Activated naive CD4-positive, alpha-beta T cell treated with Interleukin-2 at 50 U/mL for 16 hours (primary cell): ENCODE data around the gene ACTR1A.

Experiments
- DNase-seq: peaks from one replicate; pipeline ENCODE4 v3.0.0-alpha.2; 2020

Gene ACTR1A

DNA sequence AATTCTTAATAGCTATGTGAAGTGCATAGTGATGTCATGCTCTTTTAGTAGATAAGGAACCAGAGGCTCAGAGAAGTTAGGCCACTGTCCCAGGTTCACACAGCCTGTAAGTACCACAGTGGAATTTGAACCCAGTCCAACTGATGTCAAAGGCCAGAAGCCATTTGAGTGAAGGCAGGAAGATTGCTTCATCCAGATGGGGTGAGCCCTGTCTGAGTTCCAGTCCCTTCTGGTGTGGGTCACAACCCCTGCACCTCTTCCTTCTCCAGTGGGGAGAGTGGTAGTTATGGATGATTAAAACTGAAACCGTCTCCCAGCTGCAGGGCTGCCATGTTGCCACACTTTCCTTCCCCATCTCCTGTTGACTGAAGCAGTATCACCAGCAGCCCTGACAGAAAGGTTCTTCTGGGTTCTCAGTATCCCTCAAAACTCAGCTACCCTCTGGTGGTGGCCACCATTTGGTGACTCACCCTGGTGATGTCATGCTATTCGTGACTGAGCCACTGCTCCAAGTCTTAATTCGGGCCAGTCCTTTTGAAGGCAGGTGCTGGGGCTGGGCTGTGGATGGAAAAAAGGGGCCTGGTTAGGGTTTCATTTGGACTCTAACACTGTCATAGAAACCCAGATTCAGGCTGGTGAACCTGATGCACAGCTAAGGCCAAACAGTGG, 49.7 kb downstream of the ACTR1A start:
- peak; percentile 75 for DNase-seq

DNA sequence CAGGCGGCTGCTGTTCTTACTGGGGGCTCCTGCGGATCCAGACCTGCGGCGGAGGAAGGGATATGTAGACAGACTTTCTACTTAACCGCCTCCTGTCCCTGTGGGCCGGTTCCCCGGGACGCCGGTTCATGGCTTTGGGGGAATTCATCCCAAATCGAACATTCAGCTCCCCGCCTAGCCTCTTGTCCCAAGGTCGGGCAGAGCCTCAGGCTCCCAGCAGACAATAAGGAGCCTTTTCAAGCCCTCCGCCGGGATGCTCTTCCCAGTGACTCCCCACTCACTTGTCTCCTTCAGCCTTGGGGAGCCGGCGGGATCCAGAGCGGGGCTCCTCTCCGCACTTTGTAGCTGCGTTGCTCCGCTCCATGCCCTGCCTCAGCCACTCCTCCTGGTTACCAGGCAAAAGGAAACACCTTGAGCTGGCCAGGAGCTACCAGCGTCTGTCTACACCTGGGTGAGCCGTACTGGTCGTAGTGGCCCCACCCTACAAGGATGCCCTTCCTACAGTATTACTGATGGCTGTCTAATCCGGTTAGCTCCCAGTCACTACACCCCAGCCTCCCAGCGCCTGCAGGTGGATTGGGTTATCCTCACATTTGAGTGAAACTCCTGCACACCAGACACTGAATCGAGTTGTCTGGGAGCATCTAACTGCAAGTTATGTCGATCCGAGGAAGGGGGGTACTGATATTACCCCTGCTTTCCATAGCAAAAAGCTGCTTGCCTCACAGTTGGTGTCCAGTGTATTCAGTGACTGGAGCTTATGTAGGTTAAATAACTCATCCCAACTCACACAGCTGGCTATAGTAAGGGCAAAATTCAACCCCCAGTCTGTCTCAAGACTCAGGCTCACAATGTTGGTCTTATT, 51.2 kb downstream of the ACTR1A start, which contains the start of gene C10orf95:
C10orf95 (minus strand) TSS at position 439 of the 865 bp plus-strand sequence. CDS start 450 bp downstream, outside the sequence.
- no peak for DNase-seq

DNA sequence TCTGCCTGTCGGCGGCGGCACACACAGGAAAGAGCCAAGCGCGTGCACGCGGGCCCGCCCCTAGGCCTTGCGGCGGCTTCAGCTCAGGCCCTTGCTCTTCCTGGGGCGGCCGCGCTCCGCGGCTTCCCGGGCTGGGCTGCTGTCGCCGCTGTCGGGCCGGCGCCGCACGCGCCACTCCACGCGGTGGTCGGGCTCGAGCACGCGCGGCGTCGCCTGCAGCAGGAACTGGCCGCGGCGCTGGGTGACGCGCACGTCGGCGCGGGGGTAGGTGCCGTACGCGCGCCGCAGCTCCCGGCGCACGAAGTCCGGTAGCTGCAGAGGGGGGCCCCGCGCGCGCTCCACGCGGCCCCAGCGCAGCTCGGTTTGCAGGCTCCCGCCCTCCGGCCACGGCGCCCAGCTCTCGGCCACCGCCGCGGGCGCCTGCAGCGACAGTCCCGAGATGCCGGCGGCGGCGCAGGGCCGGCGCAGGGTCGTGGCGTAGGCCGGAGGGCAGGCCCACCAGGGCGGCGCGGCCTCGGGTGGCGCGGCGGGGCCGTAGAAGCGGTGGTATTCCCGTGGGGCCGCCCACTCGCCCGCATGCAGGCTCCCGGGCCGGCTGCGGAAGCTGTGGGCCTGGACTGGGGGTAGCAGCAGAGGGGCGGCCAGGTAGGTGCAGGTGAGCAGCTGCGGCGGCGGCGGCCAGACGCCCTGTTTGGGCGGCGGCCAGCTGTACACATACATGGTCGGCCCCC, 52.0 kb downstream of the ACTR1A start:
- DNase-seq = peak; percentile 85

DNA sequence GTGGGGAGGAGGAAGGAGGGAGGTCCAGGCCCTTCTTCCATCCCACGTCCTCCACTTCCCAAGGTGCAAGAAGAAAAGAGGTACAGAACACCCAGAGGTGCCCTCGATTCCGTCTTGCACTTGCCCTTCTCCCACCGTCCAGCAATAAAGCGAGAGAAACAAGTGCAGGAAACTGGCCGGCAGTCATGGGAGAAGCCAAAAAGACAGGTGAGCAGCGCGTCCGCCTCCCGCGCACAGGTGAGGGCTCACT, 52.5 kb downstream of the ACTR1A start:
- no peak for DNase-seq

DNA sequence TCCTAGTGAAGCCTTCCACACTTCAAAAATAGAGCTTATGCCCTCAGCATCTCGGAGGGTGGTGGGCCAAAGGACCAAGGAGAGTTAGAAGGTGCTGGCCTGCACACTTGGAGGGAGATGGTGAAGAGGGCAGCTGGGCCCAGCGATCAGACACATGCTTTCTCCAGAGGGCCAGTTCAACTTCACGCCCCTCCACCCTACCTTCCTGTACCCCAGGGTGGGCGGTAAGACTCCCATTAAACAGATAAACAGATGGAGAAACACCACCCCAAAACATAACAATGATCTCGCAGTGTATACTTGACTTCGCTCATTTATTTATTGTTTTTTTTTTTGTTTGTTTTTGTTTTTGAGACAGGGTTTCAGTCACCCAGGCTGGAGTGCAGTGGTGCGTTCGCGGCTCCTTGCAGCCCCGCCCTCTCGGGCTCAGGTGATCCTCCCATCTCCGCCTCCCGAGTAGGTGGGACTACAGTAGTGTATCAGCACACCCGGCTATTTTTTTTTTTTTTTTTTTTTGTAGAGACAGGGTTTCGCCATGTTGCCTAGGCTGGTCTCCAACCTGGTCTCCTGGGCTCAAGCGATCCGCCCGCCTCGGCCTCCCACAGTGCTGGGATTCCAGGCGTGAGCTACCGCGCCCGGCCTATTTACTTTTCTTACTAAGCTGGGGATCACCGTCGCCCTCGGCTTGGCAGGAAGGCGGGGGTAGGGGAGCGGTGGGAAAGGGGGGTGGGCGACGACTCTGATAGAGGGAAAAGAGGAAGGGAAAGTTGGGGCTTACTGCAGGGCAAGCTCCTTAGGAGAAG, 53.0 kb downstream of the ACTR1A start:
- peak; percentile 90 for DNase-seq

DNA sequence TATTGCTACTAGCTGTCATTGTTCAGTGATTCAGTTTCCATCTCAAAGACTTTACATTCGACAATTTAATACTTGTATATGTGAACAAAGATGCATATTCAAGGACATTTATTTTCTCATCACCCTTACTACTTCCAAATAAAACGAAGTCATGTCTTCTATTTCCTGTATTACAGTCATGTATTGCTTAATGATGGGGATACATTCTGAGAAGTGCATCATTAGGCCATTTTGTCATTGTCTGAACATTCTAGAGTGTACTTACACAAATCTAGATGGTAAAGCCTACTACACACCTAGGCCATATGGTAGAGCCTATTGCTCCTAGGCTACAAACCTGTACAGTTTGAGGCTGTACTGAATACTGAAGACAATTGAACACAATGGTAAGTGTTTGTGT, 57.7 kb downstream of the ACTR1A start:
- DNase-seq = no peak

DNA sequence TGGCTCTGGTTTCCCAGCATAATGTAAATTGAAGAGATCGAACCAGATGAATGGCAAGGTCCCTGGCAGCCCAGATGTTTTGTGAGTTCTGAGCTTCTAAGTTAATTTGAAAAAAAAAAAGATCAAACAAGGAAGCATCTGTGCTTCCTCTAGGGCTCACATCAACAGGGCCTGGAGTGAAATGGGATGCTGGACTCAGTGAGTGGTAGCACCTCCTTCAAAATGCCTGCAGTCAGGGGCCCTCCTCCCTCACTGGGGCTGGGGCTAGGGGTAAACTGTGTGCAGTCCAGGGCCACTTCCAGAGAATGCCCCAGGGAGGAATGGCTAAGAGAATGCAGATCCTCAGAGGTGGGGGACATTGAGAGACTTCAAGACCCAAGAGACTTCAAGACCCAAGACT, 64.1 kb downstream of the ACTR1A start:
- DNase-seq = no peak

DNA sequence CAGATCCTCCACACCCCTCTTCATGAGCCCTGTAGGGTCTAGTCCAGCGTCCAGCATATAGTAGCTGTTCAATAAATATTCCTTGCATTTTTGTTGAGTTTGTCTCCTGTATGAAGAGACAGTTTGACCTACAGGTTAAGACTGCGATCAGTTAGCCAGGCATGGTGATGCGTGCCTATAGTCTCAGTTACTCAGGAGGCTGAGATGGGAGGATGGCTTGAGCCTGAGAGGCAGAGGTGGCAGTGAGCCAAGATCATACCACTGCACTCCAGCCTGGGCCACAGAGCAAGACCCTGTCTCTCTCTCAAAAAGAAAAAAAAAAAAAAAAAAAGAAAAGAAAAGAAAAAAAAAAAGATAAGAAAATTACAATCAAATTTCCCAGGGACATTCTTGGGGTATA, 65.0 kb downstream of the ACTR1A start:
- DNase-seq = no peak

DNA sequence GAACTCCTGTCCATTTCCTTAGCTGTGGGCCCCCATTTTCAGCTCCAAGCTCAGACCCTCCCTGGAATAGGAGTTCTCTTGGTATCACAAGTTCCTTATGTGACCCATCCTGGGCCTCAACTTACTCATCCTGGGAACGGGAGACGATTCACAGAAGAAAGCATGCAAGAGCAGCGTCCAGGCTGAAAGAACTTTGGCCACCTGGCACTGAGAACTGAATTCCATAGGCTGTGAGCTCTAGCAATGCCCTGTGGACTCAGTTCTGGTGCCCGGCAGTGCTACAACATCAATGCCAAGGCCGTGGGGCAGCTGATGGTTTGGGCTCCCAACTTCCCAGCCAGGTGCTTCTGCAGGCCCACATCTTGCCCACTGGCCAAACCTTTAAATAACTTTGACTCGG, 66.2 kb downstream of the ACTR1A start:
- no peak for DNase-seq

DNA sequence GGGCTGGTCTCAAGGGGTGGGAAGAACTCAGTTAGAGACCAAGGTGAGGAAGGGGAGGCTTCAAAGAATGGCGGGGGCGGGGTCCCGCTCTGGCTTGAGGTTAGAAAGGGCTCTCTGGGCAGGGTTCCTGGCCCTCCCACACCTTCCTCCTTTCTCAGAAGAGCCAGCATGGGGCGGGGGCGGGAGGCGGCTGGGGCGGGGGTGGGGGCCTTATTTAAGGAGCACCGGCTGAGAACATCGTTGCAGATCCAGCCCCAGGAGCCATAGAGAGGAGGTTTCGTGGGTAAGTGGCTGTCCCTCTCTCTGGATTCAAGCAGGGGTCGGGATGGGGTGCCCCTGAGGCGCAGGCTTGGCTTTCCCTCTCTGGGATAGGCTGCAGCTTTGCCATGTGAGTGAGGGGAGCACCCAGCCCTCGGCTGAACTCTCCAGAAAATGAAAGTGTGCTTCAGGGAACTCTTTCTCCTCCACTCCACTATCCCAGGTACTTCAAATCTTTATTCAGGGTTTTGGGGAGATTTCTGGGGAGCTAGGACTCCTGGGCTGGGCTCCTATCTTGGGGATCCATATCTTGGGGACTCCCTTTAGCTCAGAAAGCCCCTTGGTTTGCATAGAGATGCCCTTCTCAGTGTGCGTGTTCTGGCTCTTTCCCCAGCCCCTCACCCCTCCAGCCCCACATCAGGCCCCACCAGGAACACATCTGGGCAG, 66.8 kb downstream of the ACTR1A start:
- DNase-seq = peak; percentile 44

DNA sequence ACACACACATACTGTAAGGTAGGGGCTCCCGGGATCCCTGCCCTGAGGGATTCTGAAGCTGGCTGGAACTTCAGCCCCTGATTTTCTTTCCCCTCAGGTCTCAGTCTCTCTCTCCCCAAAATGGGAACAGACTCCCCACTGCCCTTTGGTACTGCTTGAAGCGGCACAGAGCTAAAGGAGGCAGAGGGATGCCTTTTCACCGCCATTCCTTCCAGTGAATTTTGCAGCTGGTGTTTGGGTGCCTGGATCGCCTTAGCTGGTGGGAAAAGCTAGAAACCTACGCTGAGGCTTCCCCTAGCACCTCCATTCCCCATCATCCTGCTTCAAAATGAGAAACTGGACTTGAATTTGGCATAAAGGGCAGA, 67.4 kb downstream of the ACTR1A start:
- DNase-seq = no peak

DNA sequence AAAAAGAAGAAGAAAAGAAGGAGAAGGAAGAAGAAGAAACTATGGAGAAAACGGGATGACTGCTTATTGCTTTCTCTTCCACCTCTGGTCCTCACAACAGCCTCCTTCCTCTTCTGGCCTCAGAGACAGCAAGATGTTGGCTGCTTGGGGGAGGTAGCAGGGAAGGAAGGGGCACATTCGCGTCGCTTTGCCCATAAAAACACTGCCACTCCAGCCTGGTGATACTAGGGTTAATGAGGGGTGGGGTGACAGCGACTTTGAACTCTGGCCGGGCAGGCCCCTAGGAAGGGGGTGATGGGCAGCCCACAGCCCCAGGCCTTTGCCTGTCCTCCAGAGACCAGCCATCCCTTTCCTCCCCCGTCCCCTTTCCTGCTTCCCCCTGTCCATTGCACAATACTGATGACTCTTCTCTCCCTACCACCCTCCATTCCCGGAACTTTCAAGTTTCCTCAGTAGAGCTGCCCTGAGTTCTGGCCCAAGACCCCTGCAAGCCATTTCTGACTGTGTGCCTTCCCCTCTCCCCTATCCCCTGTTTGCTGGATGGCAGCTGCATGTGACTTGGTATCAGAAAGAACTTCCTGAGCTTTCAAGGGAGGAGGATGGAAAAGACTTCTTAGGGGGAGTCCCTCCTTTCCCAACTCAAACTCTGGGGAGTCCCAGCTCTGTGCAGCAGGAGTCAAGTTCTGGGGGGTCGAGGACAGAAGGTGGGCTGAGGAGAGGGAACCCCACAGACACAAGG, 67.9 kb downstream of the ACTR1A start:
- DNase-seq = no peak

DNA sequence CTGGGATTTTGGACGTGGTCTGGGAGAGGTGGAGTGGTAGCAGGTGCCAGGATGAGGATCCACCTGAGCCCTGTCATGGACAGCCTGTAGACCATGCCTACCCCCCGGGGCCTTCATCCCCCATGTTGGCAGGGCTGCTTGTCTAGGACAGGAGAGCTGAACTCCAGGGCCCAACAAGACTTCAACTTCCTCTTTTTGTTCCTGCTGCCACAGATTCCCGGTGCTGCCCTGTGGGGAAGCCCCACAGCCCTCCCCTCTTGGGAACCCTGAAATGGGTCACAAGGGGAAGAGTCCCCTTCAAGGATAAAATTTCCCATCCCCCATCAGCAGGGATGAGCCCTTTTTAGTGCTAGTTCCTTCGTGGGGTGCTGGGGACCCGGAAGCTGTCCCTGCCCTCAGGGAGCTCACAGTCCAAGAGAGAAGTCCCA, 68.9 kb downstream of the ACTR1A start:
- no peak for DNase-seq

DNA sequence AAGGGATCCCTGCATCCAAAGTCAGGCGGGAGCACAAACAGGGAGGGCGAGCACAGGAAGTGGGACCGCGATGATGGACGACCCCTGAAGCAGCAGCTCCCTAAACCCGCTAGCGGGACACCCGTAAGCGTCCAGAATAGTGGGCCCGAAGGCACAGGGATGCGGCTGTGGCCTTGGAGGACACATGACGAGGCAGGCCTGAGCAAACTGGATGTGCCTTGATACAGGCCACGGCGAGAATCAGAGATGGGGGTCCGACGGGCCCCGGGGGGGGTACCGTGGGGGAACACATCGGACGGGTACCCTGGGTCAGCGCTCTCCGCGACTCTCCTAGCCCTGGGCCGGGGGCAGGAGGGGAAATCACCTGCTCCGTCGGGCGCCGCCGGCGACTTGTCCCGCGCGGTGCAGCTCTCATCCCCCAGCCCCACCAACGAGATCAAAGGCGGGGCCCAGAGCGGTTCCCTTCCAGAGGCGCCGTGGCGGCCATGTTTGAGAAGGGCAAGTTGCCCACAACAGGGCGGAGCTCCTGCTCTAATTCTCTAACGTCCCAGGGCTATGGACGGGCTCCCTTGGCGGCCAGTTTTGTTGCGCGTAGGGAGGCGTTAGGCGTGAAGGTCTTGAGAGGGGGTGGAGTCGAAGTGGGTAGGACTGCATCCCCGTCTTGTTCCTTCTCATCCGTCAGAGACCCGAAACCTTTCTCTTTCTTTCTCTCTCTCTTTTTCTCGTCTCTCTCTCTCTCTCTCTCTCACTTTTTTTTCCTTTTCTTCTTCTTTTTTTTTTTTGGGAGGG, 70.2 kb downstream of the ACTR1A start, which contains the start of gene CUEDC2:
CUEDC2 (minus strand) TSS at position 413 of the 789 bp plus-strand sequence. CDS start 7,386 bp downstream, outside the sequence.
- DNase-seq = peak; percentile 97

DNA sequence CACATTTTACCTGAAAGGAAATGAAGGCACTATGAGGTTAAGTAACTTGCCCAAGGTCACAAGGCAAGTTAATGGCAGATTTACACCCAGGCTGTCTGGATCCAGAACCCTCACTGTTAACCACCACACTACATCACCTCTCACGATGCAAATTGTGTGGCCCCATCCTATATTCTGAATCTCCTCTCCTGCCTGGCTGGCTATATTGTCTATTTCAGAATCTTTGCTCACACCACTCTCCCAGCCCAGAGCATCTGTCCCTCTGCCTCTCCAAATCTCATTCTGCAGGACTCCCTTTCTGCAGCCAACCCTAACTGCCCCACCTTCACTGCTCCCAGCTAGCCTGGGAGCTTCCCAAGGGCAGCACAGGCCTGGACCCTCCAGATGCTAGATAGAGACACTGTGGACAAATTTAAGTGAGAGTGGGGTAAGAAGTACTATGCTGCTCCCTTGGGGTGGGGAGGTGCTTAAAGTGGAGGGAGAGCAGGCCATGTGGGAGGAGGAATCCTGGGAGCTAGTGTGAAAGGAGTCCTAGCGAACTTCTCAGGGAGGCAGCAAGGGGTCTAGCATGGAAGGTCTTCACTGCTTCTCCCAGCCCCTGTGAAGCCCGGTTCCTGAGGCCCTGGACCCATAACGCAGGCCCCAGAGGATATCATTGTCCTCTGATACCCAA, 70.9 kb downstream of the ACTR1A start:
- DNase-seq = no peak

DNA sequence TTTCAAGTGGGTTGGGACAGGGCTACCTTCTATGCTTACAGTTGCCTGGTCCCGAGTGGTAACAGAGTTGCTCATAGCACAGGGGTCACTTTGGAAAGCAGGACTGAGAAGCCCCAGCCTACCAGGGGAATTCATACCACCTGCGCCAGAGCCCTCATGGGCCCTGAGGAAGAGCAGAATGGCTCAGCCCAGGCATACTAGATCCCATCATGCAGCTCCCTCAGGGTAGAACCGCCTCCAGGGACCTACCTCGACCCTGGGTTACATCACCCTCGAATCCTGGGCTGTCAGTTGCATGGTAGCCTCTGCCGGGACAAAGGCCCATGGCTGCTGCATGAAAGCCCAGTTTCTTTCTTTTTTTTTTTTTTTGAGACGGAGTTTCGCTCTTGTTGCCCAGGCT, 73.0 kb downstream of the ACTR1A start:
- DNase-seq = no peak
